GM18507 (cell line): ENCODE measurements around the gene THBS4.
"Not testable (repeated sequence)": the region's sequence is repeated elsewhere in the genome, so short reads cannot be mapped to it uniquely, and the experiment has no call there.

Experiments
- DNase-seq: peaks from one replicate; pipeline ENCODE4 v3.0.0; 2011; ENCODE audit warnings: low read depth; ENCODE audit not compliant: insufficient read length; ENCODE audit errors: extremely low spot score
- FAIRE-seq: peaks from 2 replicates; lab custom pipeline; 2011; peaks lifted over from hg19 to GRCh38; lab: Jason Lieb, UNC

The THBS4 gene

GRCh38 chr5:80105698-80106439 lies 70.7 kb downstream of the THBS4 start:
- DNase-seq (no peak), FAIRE-seq (no peak)

- FAIRE-seq (no peak), DNase-seq (no peak)
Measured at GRCh38 chr5:80106916-80107315, 71.8 kb downstream of the THBS4 start.

GRCh38 chr5:80109646-80110478 lies 74.7 kb downstream of the THBS4 start:
- no peak for FAIRE-seq
- no peak for DNase-seq

GRCh38 chr5:80111376-80111990 lies 76.3 kb downstream of the THBS4 start:
- not testable (repeated sequence) for FAIRE-seq, DNase-seq

- no peak for FAIRE-seq
Measured at GRCh38 chr5:80114860-80115259, 79.7 kb downstream of the THBS4 start.

GRCh38 chr5:80116000-80116399 lies 80.9 kb downstream of the THBS4 start:
- FAIRE-seq = no peak
- DNase-seq = no peak

More at GRCh38 chr5:80114860-80115259, 79.7 kb downstream of the THBS4 start:
- no peak for DNase-seq

GRCh38 chr5:80116465-80116864 lies 81.3 kb downstream of the THBS4 start:
- no peak for FAIRE-seq
- no peak for DNase-seq

GRCh38 chr5:80117446-80117845 lies 82.3 kb downstream of the THBS4 start:
- DNase-seq (no peak), FAIRE-seq (no peak)

- DNase-seq (no peak), FAIRE-seq (no peak)
Measured at GRCh38 chr5:80119372-80119771, 84.2 kb downstream of the THBS4 start.

GRCh38 chr5:80122579-80122978 lies 87.4 kb downstream of the THBS4 start:
- FAIRE-seq = no peak

GRCh38 chr5:80124121-80124918 lies 89.2 kb downstream of the THBS4 start:
- DNase-seq (no peak), FAIRE-seq (no peak)

More at GRCh38 chr5:80122579-80122978, 87.4 kb downstream of the THBS4 start:
- DNase-seq = no peak

- FAIRE-seq = peak; percentile 97
Measured at GRCh38 chr5:80125022-80125961, 90.1 kb downstream of the THBS4 start.

GRCh38 chr5:80125962-80126480 lies 90.9 kb downstream of the THBS4 start:
- no peak for FAIRE-seq
- peak; percentile 25 for DNase-seq

More at GRCh38 chr5:80125022-80125961, 90.1 kb downstream of the THBS4 start:
- DNase-seq = peak; percentile 18

- DNase-seq (no peak), FAIRE-seq (peak; percentile 48)
Measured at GRCh38 chr5:80127116-80127552, 92.0 kb downstream of the THBS4 start.

- DNase-seq = no peak
Measured at GRCh38 chr5:80128141-80128540, 93.0 kb downstream of the THBS4 start.

GRCh38 chr5:80129146-80129545 lies 94.0 kb downstream of the THBS4 start:
- DNase-seq (no peak), FAIRE-seq (no peak)

More at GRCh38 chr5:80128141-80128540, 93.0 kb downstream of the THBS4 start:
- FAIRE-seq = no peak
